HEK293 (cell line): Measurements from ENCODE around the gene ZBTB20.

Experiments
- CTCF ChIA-PET: fragments of 350-600 bp; formaldehyde crosslinking; extraction: SDS; loops from one replicate; lab custom pipeline; 2021; ENCODE audit warnings: antibody characterized with exemption; lab: Yijun Ruan, JAX
- POLR2A ChIA-PET: fragments of 300-600 bp; formaldehyde crosslinking; extraction: SDS; loops from one replicate; lab custom pipeline; 2020; ENCODE audit warnings: antibody characterized with exemption, inconsistent platforms; lab: Yijun Ruan, JAX
- H3K27ac ChIP-seq: fragments of 200-500 bp; sonication (Bioruptor generic); 2 replicates; pipeline ENCODE4 v1.5.1; 2014; ENCODE audit warnings: low read depth, low read length, control low read depth, inconsistent platforms; ENCODE audit errors: extremely low read depth
- H3K36me3 ChIP-seq, 2 experiments: fragments of 200-500 bp in 1 of 2; sonication (Bioruptor generic) in 1 of 2; 1 replicate in 1 of 2; 2 replicates in 1 of 2; pipeline ENCODE4 v1.5.1; 2014 to 2017; ENCODE audit warnings: inconsistent platforms in 2 of 2, low read length in 2 of 2; ENCODE audit not compliant: control insufficient read depth in 2 of 2, insufficient read depth in 1 of 2
- H3K4me1 ChIP-seq: fragments of 200-500 bp; sonication (Bioruptor generic); 2 replicates; pipeline ENCODE4 v1.5.1; 2014; ENCODE audit warnings: mild to moderate bottlenecking, low read length, inconsistent platforms; ENCODE audit not compliant: control insufficient read depth, insufficient read depth
- H3K4me3 ChIP-seq: 2 replicates; pipeline ENCODE4 v1.5.1; 2011; ENCODE audit warnings: low read depth, mild to moderate bottlenecking, control low read depth, low read length, moderate library complexity
- H3K9me3 ChIP-seq: fragments of 200-500 bp; sonication (Bioruptor generic); 2 replicates; pipeline ENCODE4 v1.5.1; 2014; ENCODE audit warnings: low read depth, low read length, inconsistent platforms; ENCODE audit not compliant: control insufficient read depth, insufficient read depth
- KLF9 ChIP-seq: fragments of 450-650 bp; formaldehyde crosslinking; IDR thresholded peaks from 2 replicates; pipeline ENCODE4 v1.5.1; 2016; ENCODE audit warnings: missing biosample characterization, missing genetic modification characterization, low read depth
- MEIS1 ChIP-seq: sonication (generic); formaldehyde crosslinking; IDR thresholded peaks from 2 replicates; pipeline ENCODE4 v1.8.1; 2022; ENCODE audit warnings: missing genetic modification reagents, mild to moderate bottlenecking, borderline replicate concordance
- PRDM6 ChIP-seq: fragments of 450-650 bp; formaldehyde crosslinking; IDR thresholded peaks from 2 replicates; pipeline ENCODE4 v1.5.1; 2017; ENCODE audit warnings: missing biosample characterization, missing genetic modification characterization
- ZBTB20 ChIP-seq: fragments of 450-650 bp; formaldehyde crosslinking; IDR thresholded peaks from 2 replicates; pipeline ENCODE4 v1.5.1; 2016; ENCODE audit warnings: missing biosample characterization, missing genetic modification characterization
- ZNF121 ChIP-seq: fragments of 450-650 bp; formaldehyde crosslinking; IDR thresholded peaks from 2 replicates; pipeline ENCODE4 v1.5.1; 2016; ENCODE audit warnings: missing biosample characterization, missing genetic modification characterization
- ZNF175 ChIP-seq: fragments of 450-650 bp; formaldehyde crosslinking; IDR thresholded peaks from 2 replicates; pipeline ENCODE4 v1.5.1; 2016; ENCODE audit warnings: missing biosample characterization, missing genetic modification characterization
- ZNF280D ChIP-seq: fragments of 450-650 bp; formaldehyde crosslinking; IDR thresholded peaks from 2 replicates; pipeline ENCODE4 v1.5.1; 2016; ENCODE audit warnings: missing biosample characterization, missing genetic modification characterization
- ZNF324 ChIP-seq: fragments of 450-650 bp; formaldehyde crosslinking; IDR thresholded peaks from 2 replicates; pipeline ENCODE4 v1.5.1; 2016; ENCODE audit warnings: missing biosample characterization, missing genetic modification characterization
- ZNF335 ChIP-seq: fragments of 450-650 bp; formaldehyde crosslinking; conservative IDR thresholded peaks from 2 replicates; pipeline ENCODE4 v1.5.1; 2016; ENCODE audit warnings: missing biosample characterization, missing genetic modification characterization
- ZNF423 ChIP-seq: fragments of 450-650 bp; formaldehyde crosslinking; IDR thresholded peaks from 2 replicates; pipeline ENCODE4 v1.5.1; 2016; ENCODE audit warnings: missing biosample characterization, missing genetic modification characterization
- ZNF48 ChIP-seq: fragments of 450-650 bp; formaldehyde crosslinking; IDR thresholded peaks from 2 replicates; pipeline ENCODE4 v1.5.1; 2016; ENCODE audit warnings: missing biosample characterization, missing genetic modification characterization
- ZNF488 ChIP-seq: fragments of 450-650 bp; formaldehyde crosslinking; IDR thresholded peaks from 2 replicates; pipeline ENCODE4 v1.5.1; 2016; ENCODE audit warnings: missing biosample characterization, missing genetic modification characterization
- ZNF530 ChIP-seq: fragments of 450-650 bp; formaldehyde crosslinking; IDR thresholded peaks from 2 replicates; pipeline ENCODE4 v1.5.1; 2016; ENCODE audit warnings: low read depth, missing biosample characterization, missing genetic modification characterization
- ZNF626 ChIP-seq: fragments of 450-650 bp; sonication (Bioruptor Pico); formaldehyde crosslinking; IDR thresholded peaks from 2 replicates; pipeline ENCODE4 v1.5.1; 2018; ENCODE audit warnings: missing biosample characterization, missing genetic modification characterization, inconsistent platforms
- ZNF830 ChIP-seq: fragments of 450-650 bp; IDR thresholded peaks from 2 replicates; pipeline ENCODE4 v1.5.0; 2018; ENCODE audit warnings: missing biosample characterization, missing genetic modification characterization, low read depth, mild to moderate bottlenecking, moderate library complexity
- TF ChIP-seq, protein P1 (sequence below): fragments of 450-650 bp; formaldehyde crosslinking; IDR thresholded peaks from 2 replicates; pipeline ENCODE4 v1.5.1; 2017; ENCODE audit warnings: missing biosample characterization, missing genetic modification characterization
- TF ChIP-seq, protein P2 (sequence below): fragments of 450-650 bp; formaldehyde crosslinking; IDR thresholded peaks from 2 replicates; pipeline ENCODE4 v1.5.1; 2016; ENCODE audit warnings: missing biosample characterization, missing genetic modification characterization
- TF ChIP-seq, protein P3 (sequence below): fragments of 450-650 bp; formaldehyde crosslinking; IDR thresholded peaks from 2 replicates; pipeline ENCODE4 v1.5.1; 2016; ENCODE audit warnings: missing biosample characterization, missing genetic modification characterization, borderline replicate concordance

Gene ZBTB20

DNA sequence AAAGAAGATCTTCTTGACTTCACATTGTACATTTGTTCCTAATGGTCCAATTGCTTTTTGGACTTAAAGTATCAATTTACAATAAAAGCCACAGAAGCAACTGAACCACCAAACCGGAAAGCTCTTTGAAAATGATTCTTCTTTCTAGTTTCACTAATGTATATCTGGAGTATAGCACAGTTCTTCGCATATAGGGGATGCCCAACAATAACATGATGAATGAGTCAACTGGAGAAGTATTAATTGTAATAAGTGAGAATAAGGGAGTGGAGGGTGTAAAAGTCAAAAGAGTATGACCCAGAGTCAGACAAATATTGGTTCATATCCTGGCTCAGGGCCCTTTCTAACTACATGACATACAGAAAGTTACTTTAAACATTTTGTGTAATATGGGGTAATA is 425.2 kb downstream of the ZBTB20 start:
- Histone ChIP-seq H3K9me3 (no peaks in the 10 kb centered on the region), H3K4me1 (no peaks in the 10 kb centered on the region), H3K27ac (no peak overlapping the region), H3K36me3 (no peaks in the 10 kb centered on the region), H3K4me3 (no peak overlapping the region)
- ChIA-PET POLR2A (no interaction called here), CTCF (no interaction called here)
- TF ChIP-seq, protein P1, sequence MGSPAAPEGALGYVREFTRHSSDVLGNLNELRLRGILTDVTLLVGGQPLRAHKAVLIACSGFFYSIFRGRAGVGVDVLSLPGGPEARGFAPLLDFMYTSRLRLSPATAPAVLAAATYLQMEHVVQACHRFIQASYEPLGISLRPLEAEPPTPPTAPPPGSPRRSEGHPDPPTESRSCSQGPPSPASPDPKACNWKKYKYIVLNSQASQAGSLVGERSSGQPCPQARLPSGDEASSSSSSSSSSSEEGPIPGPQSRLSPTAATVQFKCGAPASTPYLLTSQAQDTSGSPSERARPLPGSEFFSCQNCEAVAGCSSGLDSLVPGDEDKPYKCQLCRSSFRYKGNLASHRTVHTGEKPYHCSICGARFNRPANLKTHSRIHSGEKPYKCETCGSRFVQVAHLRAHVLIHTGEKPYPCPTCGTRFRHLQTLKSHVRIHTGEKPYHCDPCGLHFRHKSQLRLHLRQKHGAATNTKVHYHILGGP (tag by site-specific recombination): no peak
- no peak for TF ChIP-seq ZNF626 (tag by site-specific recombination)
- TF ChIP-seq ZNF48 (tag by site-specific recombination): no peak
- TF ChIP-seq ZNF324 (tag by site-specific recombination): no peak
- TF ChIP-seq, all 188 proteins: peak for 0

DNA sequence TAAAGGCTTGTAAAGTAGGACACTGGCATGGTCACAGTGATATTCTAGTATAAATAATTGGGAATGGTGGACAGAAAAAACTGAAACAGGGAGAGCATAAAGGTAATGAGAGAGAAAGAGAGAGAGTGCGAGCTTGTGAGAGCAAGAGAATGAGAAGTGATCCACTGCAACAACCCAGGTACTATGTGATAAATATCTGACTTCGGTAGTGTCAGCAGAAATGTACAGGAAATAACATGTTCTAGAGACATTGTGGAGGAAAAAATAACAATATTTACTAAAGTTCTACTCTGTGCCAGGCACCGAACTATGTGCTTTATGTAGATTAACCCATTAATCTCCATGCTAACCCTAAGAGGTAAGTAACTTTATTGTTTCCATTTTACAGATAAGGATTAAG is 425.9 kb downstream of the ZBTB20 start:
- no peaks in the 10 kb centered on the region for H3K36me3 ChIP-seq
- H3K27ac ChIP-seq: no peak overlapping the region
- ChIA-PET CTCF (no interaction called here), POLR2A (no interaction called here)
- H3K9me3 ChIP-seq: no peaks in the 10 kb centered on the region
- no peaks in the 10 kb centered on the region for H3K4me1 ChIP-seq
- no peak overlapping the region for H3K4me3 ChIP-seq
- TF ChIP-seq ZNF280D: no peak
- TF ChIP-seq ZNF423 (tag by site-specific recombination): no peak
- no peak for TF ChIP-seq ZNF175 (tag by site-specific recombination)
- no peak for TF ChIP-seq ZNF530 (tag by site-specific recombination)
- TF ChIP-seq MEIS1: no peak
- TF ChIP-seq ZNF335 (tag by site-specific recombination): no peak

GRCh38 chr3:114718898-114719210 is 428.2 kb downstream of the ZBTB20 start:
- Histone ChIP-seq H3K36me3 (no peaks in the 10 kb centered on the region), H3K4me3 (no peak overlapping the region), H3K4me1 (no peaks in the 10 kb centered on the region), H3K9me3 (no peaks in the 10 kb centered on the region), H3K27ac (no peak overlapping the region)
- CTCF ChIA-PET: no interaction called here
- POLR2A ChIA-PET: no interaction called here
- TF ChIP-seq, protein P2, sequence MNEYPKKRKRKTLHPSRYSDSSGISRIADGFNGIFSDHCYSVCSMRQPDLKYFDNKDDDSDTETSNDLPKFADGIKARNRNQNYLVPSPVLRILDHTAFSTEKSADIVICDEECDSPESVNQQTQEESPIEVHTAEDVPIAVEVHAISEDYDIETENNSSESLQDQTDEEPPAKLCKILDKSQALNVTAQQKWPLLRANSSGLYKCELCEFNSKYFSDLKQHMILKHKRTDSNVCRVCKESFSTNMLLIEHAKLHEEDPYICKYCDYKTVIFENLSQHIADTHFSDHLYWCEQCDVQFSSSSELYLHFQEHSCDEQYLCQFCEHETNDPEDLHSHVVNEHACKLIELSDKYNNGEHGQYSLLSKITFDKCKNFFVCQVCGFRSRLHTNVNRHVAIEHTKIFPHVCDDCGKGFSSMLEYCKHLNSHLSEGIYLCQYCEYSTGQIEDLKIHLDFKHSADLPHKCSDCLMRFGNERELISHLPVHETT (tag by site-specific recombination): no peak
- TF ChIP-seq PRDM6: no peak
- TF ChIP-seq KLF9 (tag by site-specific recombination): no peak
- TF ChIP-seq ZNF488 (tag by site-specific recombination): no peak
- no peak for TF ChIP-seq ZNF830 (tag by site-specific recombination)
- TF ChIP-seq, protein P3, sequence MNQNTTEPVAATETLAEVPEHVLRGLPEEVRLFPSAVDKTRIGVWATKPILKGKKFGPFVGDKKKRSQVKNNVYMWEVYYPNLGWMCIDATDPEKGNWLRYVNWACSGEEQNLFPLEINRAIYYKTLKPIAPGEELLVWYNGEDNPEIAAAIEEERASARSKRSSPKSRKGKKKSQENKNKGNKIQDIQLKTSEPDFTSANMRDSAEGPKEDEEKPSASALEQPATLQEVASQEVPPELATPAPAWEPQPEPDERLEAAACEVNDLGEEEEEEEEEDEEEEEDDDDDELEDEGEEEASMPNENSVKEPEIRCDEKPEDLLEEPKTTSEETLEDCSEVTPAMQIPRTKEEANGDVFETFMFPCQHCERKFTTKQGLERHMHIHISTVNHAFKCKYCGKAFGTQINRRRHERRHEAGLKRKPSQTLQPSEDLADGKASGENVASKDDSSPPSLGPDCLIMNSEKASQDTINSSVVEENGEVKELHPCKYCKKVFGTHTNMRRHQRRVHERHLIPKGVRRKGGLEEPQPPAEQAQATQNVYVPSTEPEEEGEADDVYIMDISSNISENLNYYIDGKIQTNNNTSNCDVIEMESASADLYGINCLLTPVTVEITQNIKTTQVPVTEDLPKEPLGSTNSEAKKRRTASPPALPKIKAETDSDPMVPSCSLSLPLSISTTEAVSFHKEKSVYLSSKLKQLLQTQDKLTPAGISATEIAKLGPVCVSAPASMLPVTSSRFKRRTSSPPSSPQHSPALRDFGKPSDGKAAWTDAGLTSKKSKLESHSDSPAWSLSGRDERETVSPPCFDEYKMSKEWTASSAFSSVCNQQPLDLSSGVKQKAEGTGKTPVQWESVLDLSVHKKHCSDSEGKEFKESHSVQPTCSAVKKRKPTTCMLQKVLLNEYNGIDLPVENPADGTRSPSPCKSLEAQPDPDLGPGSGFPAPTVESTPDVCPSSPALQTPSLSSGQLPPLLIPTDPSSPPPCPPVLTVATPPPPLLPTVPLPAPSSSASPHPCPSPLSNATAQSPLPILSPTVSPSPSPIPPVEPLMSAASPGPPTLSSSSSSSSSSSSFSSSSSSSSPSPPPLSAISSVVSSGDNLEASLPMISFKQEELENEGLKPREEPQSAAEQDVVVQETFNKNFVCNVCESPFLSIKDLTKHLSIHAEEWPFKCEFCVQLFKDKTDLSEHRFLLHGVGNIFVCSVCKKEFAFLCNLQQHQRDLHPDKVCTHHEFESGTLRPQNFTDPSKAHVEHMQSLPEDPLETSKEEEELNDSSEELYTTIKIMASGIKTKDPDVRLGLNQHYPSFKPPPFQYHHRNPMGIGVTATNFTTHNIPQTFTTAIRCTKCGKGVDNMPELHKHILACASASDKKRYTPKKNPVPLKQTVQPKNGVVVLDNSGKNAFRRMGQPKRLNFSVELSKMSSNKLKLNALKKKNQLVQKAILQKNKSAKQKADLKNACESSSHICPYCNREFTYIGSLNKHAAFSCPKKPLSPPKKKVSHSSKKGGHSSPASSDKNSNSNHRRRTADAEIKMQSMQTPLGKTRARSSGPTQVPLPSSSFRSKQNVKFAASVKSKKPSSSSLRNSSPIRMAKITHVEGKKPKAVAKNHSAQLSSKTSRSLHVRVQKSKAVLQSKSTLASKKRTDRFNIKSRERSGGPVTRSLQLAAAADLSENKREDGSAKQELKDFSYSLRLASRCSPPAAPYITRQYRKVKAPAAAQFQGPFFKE (tag by site-specific recombination): no peak
- TF ChIP-seq ZNF121: no peak
- no peak for TF ChIP-seq ZBTB20 (tag by site-specific recombination)
